Neuronal stem cell (in vitro differentiated cells): ENCODE measurements around the gene CORIN.

Source experiments
- DNase-seq: peaks from one replicate; pipeline ENCODE4 v3.0.0-alpha.2; 2013; ENCODE audit warnings: low spot score
- H2AFZ ChIP-seq: one replicate; pipeline ENCODE4 v1.6.1; 2013; ENCODE audit warnings: mild to moderate bottlenecking, low read length, inconsistent platforms
- H2AK5ac ChIP-seq: 2 replicates; pipeline ENCODE4 v1.6.1; 2013; ENCODE audit warnings: low read depth, mild to moderate bottlenecking, inconsistent platforms, low read length, moderate library complexity, mixed read lengths
- H2BK120ac ChIP-seq: 2 replicates; pipeline ENCODE4 v1.6.1; 2013; ENCODE audit warnings: low read depth, mild to moderate bottlenecking, inconsistent platforms, low read length, moderate library complexity, mixed read lengths
- H2BK12ac ChIP-seq: one replicate; pipeline ENCODE4 v1.6.1; 2013; ENCODE audit warnings: low read length, inconsistent platforms
- H2BK15ac ChIP-seq: 2 replicates; pipeline ENCODE4 v1.6.1; 2013; ENCODE audit warnings: mild to moderate bottlenecking, low read length, inconsistent platforms, mixed read lengths
- H2BK5ac ChIP-seq: one replicate; pipeline ENCODE4 v1.6.1; 2013; ENCODE audit warnings: inconsistent platforms, mild to moderate bottlenecking, low read length, moderate library complexity
- H3K14ac ChIP-seq: one replicate; pipeline ENCODE4 v1.6.1; 2013; ENCODE audit warnings: low read length, inconsistent platforms
- H3K18ac ChIP-seq: 2 replicates; pipeline ENCODE4 v1.6.1; 2013; ENCODE audit warnings: low read length, inconsistent platforms
- H3K23ac ChIP-seq: 2 replicates; pipeline ENCODE4 v1.6.1; 2013; ENCODE audit warnings: low read depth, mild to moderate bottlenecking, mixed read lengths, low read length, inconsistent platforms; ENCODE audit not compliant: poor library complexity
- H3K27ac ChIP-seq: replicated peaks from 3 replicates; pipeline ENCODE4 v1.5.1; 2013; ENCODE audit warnings: low read length, inconsistent platforms
- H3K27me3 ChIP-seq, 3 experiments: 2 replicates each; pipeline ENCODE4 v1.6.1; 2013; ENCODE audit warnings: low read length in 3 of 3, mild to moderate bottlenecking in 2 of 3, inconsistent platforms in 1 of 3, low read depth in 1 of 3, mixed read lengths in 1 of 3, moderate library complexity in 1 of 3; ENCODE audit not compliant: control insufficient read depth in 3 of 3, insufficient read depth in 3 of 3
- H3K36me3 ChIP-seq, 2 donors: replicated peaks in 1 of 2; 2 replicates each; pipeline ENCODE4 v1.6.1; 2013; ENCODE audit warnings: low read length in 2 of 2; ENCODE audit not compliant: control insufficient read depth in 2 of 2, insufficient read depth in 2 of 2
- H3K4ac ChIP-seq: 2 replicates; pipeline ENCODE4 v1.6.1; 2013; ENCODE audit warnings: inconsistent platforms, mild to moderate bottlenecking, low read length, moderate library complexity
- H3K4me1 ChIP-seq, 2 donors: 1 replicate in 1 of 2; 2 replicates in 1 of 2; pipeline ENCODE4 v1.6.1; 2013; ENCODE audit warnings: low read length in 2 of 2, low read depth in 1 of 2; ENCODE audit not compliant: control insufficient read depth in 2 of 2, insufficient read depth in 1 of 2
- H3K4me2 ChIP-seq: one replicate; pipeline ENCODE4 v1.6.1; 2013; ENCODE audit warnings: mild to moderate bottlenecking, low read length, inconsistent platforms; ENCODE audit not compliant: insufficient read depth, poor library complexity, severe bottlenecking
- H3K4me3 ChIP-seq, 2 donors: 2 replicates each; pipeline ENCODE4 v1.5.1; 2013; ENCODE audit warnings: low read length in 2 of 2, mild to moderate bottlenecking in 2 of 2, inconsistent platforms in 1 of 2, moderate library complexity in 1 of 2
- H3K79me1 ChIP-seq: one replicate; pipeline ENCODE4 v1.6.1; 2013; ENCODE audit warnings: low read depth, mild to moderate bottlenecking, inconsistent platforms, low read length, moderate library complexity
- H3K9ac ChIP-seq: one replicate; pipeline ENCODE4 v1.6.1; 2013; ENCODE audit warnings: mild to moderate bottlenecking, low read depth, low read length, inconsistent platforms; ENCODE audit not compliant: poor library complexity
- H3K9me3 ChIP-seq, 2 donors: replicated peaks in 1 of 2; 2 replicates each; pipeline versions ENCODE3 to v1.6.1; 2013; ENCODE audit warnings: low read length in 2 of 2, mild to moderate bottlenecking in 2 of 2, inconsistent platforms in 1 of 2, low read depth in 1 of 2, mixed read lengths in 1 of 2, moderate library complexity in 1 of 2; ENCODE audit not compliant: control insufficient read depth in 2 of 2, insufficient read depth in 1 of 2
- H4K8ac ChIP-seq: one replicate; pipeline ENCODE4 v1.6.1; 2013; ENCODE audit warnings: low read depth, mild to moderate bottlenecking, inconsistent platforms, low read length, moderate library complexity
- H4K91ac ChIP-seq: one replicate; pipeline ENCODE4 v1.6.1; 2013; ENCODE audit warnings: low read length, low read depth, mild to moderate bottlenecking, inconsistent platforms; ENCODE audit not compliant: poor library complexity
- WGBS, 2 donors: extraction: QIAGEN DNeasy Blood & Tissue Kit; methylation state at CpG; one replicate each; pipeline ENCODE4 v1.1.7; 2013; ENCODE audit warnings: missing lambda C conversion rate in 2 of 2, mixed read lengths in 1 of 2; ENCODE audit not compliant: insufficient read length in 2 of 2, insufficient replicate concordance in 1 of 2; ENCODE audit errors: extremely low coverage in 2 of 2; 5-methylcytosine and 5-hydroxymethylcytosine counted together

CORIN gene

GRCh38 chr4:47572981-47573380 lies 264.9 kb downstream of the CORIN start:
- Histone ChIP-seq H3K14ac (no peak overlapping the region), H3K9ac (no peak overlapping the region), H3K79me1 (no peaks in the 10 kb centered on the region), H3K27me3 (no peaks in the 10 kb centered on the region), H3K36me3 (peaks cover 0 to 3% of the 10 kb centered on the region in 2 donors), H3K9me3 (no peaks in the 10 kb centered on the region), H2AK5ac (no peak overlapping the region), H3K27ac (no peak overlapping the region), H2BK120ac (no peak overlapping the region), H2BK15ac (no peak overlapping the region), H3K4me3 (no peak overlapping the region), H2BK12ac (no peak overlapping the region), H2AFZ (no peak overlapping the region), H3K23ac (no peak overlapping the region), H2BK5ac (no peak overlapping the region), H3K18ac (no peak overlapping the region), H4K8ac (no peak overlapping the region), H3K4ac (no peak overlapping the region), H3K4me2 (no peak overlapping the region), H3K4me1 (no peaks in the 10 kb centered on the region), H4K91ac (no peak overlapping the region)
- no CpG with 5 or more reads among the region's 3 CpGs for WGBS, 2 donors
- DNase-seq = no peak

- no peak overlapping the region for H3K14ac ChIP-seq
- no peak overlapping the region for H3K23ac ChIP-seq
- no peak overlapping the region for H3K4ac ChIP-seq
- H3K36me3 ChIP-seq = peaks cover 0 to 3% of the 10 kb centered on the region in 2 donors
- no peak for DNase-seq
- H3K18ac ChIP-seq = no peak overlapping the region
- no peak overlapping the region for H2BK5ac ChIP-seq
- no peak overlapping the region for H2BK15ac ChIP-seq
- no peak overlapping the region for H4K8ac ChIP-seq
- no peaks in the 10 kb centered on the region for H3K79me1 ChIP-seq
- no peak overlapping the region for H3K9ac ChIP-seq
- no peak overlapping the region for H2AFZ ChIP-seq
- H4K91ac ChIP-seq = no peak overlapping the region
- H3K4me3 ChIP-seq = no peak overlapping the region
- H3K4me2 ChIP-seq = no peak overlapping the region
- no peaks in the 10 kb centered on the region for H3K9me3 ChIP-seq
- no peak overlapping the region for H3K27ac ChIP-seq
- no peak overlapping the region for H2BK120ac ChIP-seq
- no peaks in the 10 kb centered on the region for H3K27me3 ChIP-seq
- no peak overlapping the region for H2AK5ac ChIP-seq
- H3K4me1 ChIP-seq = no peaks in the 10 kb centered on the region
- H2BK12ac ChIP-seq = no peak overlapping the region
These were observed 267.1 kb downstream of the CORIN start for GRCh38 chr4:47570816-47571215.

DNA sequence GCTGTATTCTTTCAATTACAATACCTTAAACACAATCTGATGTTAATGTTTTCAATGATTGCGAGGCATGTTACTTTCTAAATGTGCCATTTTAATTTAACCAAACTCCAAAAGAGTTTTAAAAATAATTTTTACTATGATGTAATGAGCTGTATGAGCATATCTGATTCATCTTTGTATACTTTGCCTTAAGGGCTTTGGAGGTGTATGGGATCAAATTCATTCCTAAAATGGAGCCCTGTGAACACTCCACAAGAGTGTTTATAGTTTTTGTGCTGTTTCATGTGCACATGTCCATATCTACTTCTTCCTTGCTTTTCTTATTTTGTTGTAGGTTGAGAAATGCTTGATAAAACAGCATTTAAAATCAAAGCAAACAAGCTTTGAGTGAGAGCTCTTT lies 270.4 kb downstream of the CORIN start:
- Histone ChIP-seq H2BK15ac (no peak overlapping the region), H3K4me1 (no peaks in the 10 kb centered on the region), H3K4me2 (no peak overlapping the region), H2BK12ac (no peak overlapping the region), H4K8ac (no peak overlapping the region), H3K4me3 (no peak overlapping the region), H3K79me1 (no peaks in the 10 kb centered on the region), H2BK5ac (no peak overlapping the region), H3K9me3 (no peaks in the 10 kb centered on the region), H3K27ac (no peak overlapping the region), H3K14ac (no peak overlapping the region), H2AK5ac (no peak overlapping the region), H3K18ac (no peak overlapping the region), H3K9ac (no peak overlapping the region), H3K23ac (no peak overlapping the region), H2AFZ (no peak overlapping the region), H3K27me3 (no peaks in the 10 kb centered on the region), H2BK120ac (no peak overlapping the region), H4K91ac (no peak overlapping the region), H3K36me3 (peaks cover 0 to 3% of the 10 kb centered on the region in 2 donors), H3K4ac (no peak overlapping the region)
- WGBS, 2 donors = no CpG with 5 or more reads among the region's 1 CpG
- no peak for DNase-seq

DNA sequence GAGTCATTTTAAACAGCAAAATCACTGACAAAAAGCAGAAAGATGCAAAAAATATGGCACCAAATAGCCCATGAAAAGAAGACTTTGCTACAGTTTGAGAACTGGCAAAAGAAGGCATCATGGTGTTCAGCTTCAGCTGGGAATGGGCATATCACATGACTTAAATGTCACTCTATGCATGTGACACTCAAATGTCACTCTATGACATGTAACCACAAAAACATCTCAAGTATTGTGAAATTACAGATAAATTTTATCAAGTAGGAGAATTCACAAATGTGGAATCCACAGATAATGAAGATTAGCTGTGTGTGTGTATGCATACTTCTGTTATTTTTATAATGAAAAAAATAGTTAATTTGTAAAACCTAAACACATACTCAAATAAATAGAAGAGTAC lies 270.9 kb downstream of the CORIN start:
- Histone ChIP-seq H3K79me1 (no peaks in the 10 kb centered on the region), H3K4me2 (no peak overlapping the region), H3K18ac (no peak overlapping the region), H2BK15ac (no peak overlapping the region), H2AK5ac (no peak overlapping the region), H3K4me3 (no peak overlapping the region), H3K36me3 (peaks cover 0 to 3% of the 10 kb centered on the region in 2 donors), H2BK5ac (no peak overlapping the region), H2BK120ac (no peak overlapping the region), H2AFZ (no peak overlapping the region), H3K14ac (no peak overlapping the region), H3K27ac (no peak overlapping the region), H3K9ac (no peak overlapping the region), H2BK12ac (no peak overlapping the region), H4K91ac (no peak overlapping the region), H3K4me1 (no peaks in the 10 kb centered on the region), H3K23ac (no peak overlapping the region), H3K4ac (no peak overlapping the region), H3K9me3 (no peaks in the 10 kb centered on the region), H3K27me3 (no peaks in the 10 kb centered on the region), H4K8ac (no peak overlapping the region)
- no peak for DNase-seq
